ENCODE data around the gene ZNF688.

DNA sequence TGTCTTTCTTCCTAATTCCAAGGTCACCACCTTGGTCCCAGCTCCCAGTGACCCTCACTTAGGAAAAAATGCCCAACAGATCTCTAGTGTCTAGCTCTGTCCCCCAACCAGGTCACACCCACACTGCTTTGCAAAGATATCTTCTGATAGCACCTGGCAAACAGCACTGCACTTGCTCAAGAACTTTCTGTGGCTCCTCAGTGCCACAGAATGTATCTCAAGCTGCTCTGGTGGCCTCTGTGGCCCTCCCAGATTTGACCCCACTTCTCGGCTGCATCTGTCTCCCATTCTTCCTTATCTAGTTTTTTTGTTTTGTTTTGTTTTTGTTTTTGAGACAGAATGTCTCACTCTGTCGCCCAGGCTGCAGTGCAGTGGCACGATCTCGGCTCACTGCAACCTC, 5.0 kb downstream of the ZNF688 start:
- TF ChIP-seq EZH2 (IDR thresholded peaks at IDR 0.05; ENCODE audit: insufficient read depth, poor library complexity, severe bottlenecking) (no peak), EZH2phosphoT487 (IDR thresholded peaks at IDR 0.05; ENCODE audit: insufficient read depth, low read depth) (no peak)
